OCI-LY1 (cell line): ENCODE data around the gene LRIG1.

Experiments
- EZH2 ChIP-seq: fragments of 200-600 bp; sonication (generic), shearing (Covaris generic); IDR thresholded peaks from 2 replicates; pipeline ENCODE4 v1.8.0; 2017; ENCODE audit warnings: borderline replicate concordance, mixed run types, mild to moderate bottlenecking, antibody characterized with exemption, low read length, moderate library complexity, mixed read lengths
- TF ChIP-seq, protein P1 (sequence below): fragments of 200-600 bp; sonication (generic), shearing (Covaris generic); IDR thresholded peaks from 2 replicates; pipeline ENCODE4 v1.5.1; 2017; ENCODE audit warnings: mild to moderate bottlenecking, antibody characterized with exemption, low read length, moderate library complexity, mixed read lengths

DNA sequence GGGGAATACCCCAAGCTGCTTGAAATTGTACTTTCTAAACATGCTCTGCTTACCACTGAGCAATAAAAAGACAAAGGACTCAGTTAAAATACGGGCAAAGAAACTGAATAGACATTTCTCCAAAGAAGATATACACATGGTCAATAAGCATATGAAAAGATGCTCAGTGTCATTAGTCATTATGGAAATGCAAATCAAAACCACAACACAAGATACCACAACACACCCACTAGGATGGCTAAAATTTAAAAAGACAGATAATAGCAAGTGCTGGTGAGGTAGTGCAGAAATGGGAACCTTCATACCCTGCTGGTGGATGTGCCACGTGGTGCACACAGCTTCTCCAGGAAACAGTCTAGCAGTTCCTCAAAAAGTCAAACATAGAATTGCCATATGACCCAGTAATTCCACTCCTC, 21.3 kb downstream of the LRIG1 start:
- TF ChIP-seq, protein P1, sequence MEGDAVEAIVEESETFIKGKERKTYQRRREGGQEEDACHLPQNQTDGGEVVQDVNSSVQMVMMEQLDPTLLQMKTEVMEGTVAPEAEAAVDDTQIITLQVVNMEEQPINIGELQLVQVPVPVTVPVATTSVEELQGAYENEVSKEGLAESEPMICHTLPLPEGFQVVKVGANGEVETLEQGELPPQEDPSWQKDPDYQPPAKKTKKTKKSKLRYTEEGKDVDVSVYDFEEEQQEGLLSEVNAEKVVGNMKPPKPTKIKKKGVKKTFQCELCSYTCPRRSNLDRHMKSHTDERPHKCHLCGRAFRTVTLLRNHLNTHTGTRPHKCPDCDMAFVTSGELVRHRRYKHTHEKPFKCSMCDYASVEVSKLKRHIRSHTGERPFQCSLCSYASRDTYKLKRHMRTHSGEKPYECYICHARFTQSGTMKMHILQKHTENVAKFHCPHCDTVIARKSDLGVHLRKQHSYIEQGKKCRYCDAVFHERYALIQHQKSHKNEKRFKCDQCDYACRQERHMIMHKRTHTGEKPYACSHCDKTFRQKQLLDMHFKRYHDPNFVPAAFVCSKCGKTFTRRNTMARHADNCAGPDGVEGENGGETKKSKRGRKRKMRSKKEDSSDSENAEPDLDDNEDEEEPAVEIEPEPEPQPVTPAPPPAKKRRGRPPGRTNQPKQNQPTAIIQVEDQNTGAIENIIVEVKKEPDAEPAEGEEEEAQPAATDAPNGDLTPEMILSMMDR: no peak
- no peak for TF ChIP-seq EZH2
